Measurements from ENCODE around the gene CLN6. TPM values are rescaled to one million over a fixed set of nuclear protein-coding genes. Genes with fewer than 3 reads are reported as not detected.

CLN6 gene
- total and polyA plus RNA-seq, 9 of the 15 experiments (the other 6 are each of a cell fraction or from before 2014, with no cell fraction given), result 0.71 to 53.3 (median 39.3) TPM

DNA sequence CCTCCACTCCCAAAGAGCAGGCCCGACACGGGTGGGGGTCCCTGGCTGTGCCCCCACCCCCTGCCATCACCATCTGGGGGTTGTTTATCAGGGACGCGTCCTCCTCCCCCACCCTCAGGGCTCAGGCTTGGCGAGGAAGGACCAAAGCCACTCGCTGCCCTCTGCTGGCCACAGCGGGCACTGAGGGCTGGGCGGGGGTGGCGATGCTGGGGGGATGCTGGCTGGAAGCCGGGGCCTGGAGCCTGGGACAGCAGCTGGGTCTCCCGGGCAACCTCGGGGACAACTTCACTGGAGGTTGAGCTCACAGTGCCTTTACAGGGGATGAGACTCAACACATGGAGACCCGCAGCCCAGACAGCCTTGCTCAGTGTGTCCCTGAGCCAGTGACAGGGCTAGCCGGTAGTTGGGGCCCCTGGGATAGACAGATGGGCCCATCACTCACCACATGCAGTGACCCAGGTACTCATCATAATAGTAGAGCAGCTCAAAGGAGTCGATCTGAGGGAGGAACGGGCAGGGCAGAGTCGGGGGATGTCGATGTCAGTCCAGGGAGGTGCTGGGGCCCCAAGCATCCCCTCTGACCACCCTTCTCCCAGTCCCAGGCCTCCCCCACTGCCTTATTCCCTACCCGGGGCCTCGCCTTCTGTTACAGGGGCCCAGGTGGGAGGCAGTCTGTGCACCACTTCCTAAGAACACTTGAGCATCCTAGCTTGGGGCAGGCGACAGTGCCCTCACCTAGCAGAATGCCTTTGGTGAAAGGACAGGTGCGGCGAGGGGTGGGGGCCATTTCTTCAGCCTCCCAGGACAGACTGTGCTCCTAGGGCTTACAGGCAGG is 18.5 kb downstream of the CLN6 start (continued):
- no peak for TF ChIP-seq THRAP3 (IDR thresholded peaks at IDR 0.05; ENCODE audit: borderline replicate concordance)
- TF ChIP-seq ZNF217 (CRISPR knock-in tag; IDR thresholded peaks at IDR 0.05), result no peak
- no peak for TF ChIP-seq FOXJ2 (tag; IDR thresholded peaks at IDR 0.05)
- TF ChIP-seq TRIM28 (IDR thresholded peaks at IDR 0.05), result no peak
- no peak for TF ChIP-seq CBX3 (IDR thresholded peaks at IDR 0.05; ENCODE audit: borderline replicate concordance in 1 of 2, low read length in 2 of 2)
- TF ChIP-seq ZBTB33 (CRISPR knock-in tag; IDR thresholded peaks at IDR 0.05), result peak; percentile 99
- TF ChIP-seq, protein P1, sequence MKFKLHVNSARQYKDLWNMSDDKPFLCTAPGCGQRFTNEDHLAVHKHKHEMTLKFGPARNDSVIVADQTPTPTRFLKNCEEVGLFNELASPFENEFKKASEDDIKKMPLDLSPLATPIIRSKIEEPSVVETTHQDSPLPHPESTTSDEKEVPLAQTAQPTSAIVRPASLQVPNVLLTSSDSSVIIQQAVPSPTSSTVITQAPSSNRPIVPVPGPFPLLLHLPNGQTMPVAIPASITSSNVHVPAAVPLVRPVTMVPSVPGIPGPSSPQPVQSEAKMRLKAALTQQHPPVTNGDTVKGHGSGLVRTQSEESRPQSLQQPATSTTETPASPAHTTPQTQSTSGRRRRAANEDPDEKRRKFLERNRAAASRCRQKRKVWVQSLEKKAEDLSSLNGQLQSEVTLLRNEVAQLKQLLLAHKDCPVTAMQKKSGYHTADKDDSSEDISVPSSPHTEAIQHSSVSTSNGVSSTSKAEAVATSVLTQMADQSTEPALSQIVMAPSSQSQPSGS (CRISPR knock-in tag; IDR thresholded peaks at IDR 0.05), result no peak
- TF ChIP-seq, protein P2, sequence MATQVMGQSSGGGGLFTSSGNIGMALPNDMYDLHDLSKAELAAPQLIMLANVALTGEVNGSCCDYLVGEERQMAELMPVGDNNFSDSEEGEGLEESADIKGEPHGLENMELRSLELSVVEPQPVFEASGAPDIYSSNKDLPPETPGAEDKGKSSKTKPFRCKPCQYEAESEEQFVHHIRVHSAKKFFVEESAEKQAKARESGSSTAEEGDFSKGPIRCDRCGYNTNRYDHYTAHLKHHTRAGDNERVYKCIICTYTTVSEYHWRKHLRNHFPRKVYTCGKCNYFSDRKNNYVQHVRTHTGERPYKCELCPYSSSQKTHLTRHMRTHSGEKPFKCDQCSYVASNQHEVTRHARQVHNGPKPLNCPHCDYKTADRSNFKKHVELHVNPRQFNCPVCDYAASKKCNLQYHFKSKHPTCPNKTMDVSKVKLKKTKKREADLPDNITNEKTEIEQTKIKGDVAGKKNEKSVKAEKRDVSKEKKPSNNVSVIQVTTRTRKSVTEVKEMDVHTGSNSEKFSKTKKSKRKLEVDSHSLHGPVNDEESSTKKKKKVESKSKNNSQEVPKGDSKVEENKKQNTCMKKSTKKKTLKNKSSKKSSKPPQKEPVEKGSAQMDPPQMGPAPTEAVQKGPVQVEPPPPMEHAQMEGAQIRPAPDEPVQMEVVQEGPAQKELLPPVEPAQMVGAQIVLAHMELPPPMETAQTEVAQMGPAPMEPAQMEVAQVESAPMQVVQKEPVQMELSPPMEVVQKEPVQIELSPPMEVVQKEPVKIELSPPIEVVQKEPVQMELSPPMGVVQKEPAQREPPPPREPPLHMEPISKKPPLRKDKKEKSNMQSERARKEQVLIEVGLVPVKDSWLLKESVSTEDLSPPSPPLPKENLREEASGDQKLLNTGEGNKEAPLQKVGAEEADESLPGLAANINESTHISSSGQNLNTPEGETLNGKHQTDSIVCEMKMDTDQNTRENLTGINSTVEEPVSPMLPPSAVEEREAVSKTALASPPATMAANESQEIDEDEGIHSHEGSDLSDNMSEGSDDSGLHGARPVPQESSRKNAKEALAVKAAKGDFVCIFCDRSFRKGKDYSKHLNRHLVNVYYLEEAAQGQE (IDR thresholded peaks at IDR 0.05; ENCODE audit: borderline replicate concordance), result peak; percentile 28; the same call in 1 of the 2 replicates
- TF ChIP-seq, protein P2 (CRISPR knock-in tag; IDR thresholded peaks at IDR 0.05; ENCODE audit: low read depth), result no peak
- no peak for TF ChIP-seq MCM7 (IDR thresholded peaks at IDR 0.05)
- TF ChIP-seq ZNF212 (CRISPR knock-in tag; IDR thresholded peaks at IDR 0.05), result no peak
- no peak for TF ChIP-seq MXD1 (CRISPR knock-in tag; IDR thresholded peaks at IDR 0.05; ENCODE audit: borderline replicate concordance, poor library complexity, severe bottlenecking)
- TF ChIP-seq SMARCA4 (IDR thresholded peaks at IDR 0.05), result no peak
- TF ChIP-seq, protein P3, sequence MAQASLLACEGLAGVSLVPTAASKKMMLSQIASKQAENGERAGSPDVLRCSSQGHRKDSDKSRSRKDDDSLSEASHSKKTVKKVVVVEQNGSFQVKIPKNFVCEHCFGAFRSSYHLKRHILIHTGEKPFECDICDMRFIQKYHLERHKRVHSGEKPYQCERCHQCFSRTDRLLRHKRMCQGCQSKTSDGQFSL (CRISPR knock-in tag; IDR thresholded peaks at IDR 0.05), result peak; percentile 93
- TF ChIP-seq, protein P3 (tag; IDR thresholded peaks at IDR 0.05), result peak in 1 of 2 experiments; percentile 66; a peak in 1 of 4 replicates
